CD4-positive, alpha-beta T cell treated with Interleukin-17A for 1 hour (primary cell): Measurements from ENCODE around the gene CIDEA.

Source experiments
- DNase-seq: peaks from one replicate; pipeline ENCODE4 v3.0.0-alpha.2; 2020

CIDEA gene

GRCh38 chr18:12324991-12325725 is 71.0 kb downstream of the CIDEA start:
- DNase-seq: no peak

GRCh38 chr18:12325726-12326245 is 71.6 kb downstream of the CIDEA start:
- no peak for DNase-seq

GRCh38 chr18:12326711-12327460 is 72.7 kb downstream of the CIDEA start:
- DNase-seq: no peak
